OCI-LY1 (cell line): ENCODE data around the gene RNF141.

Experiments
- H2AFZ ChIP-seq: fragments of 200-600 bp; sonication (generic), shearing (Covaris generic); 2 replicates; pipeline ENCODE4 v1.6.0; 2014; ENCODE audit warnings: antibody characterized with exemption, mild to moderate bottlenecking, low read length
- H3F3A ChIP-seq: fragments of 200-600 bp; sonication (generic), shearing (Covaris generic); 2 replicates; pipeline ENCODE4 v1.6.0; 2014; ENCODE audit warnings: mild to moderate bottlenecking, antibody characterized with exemption, low read length, moderate library complexity; ENCODE audit not compliant: insufficient read depth
- H3K27ac ChIP-seq: fragments of 200-600 bp; sonication (generic); 2 replicates; pipeline ENCODE4 v1.5.1; 2014; ENCODE audit warnings: low read length, mixed run types, mild to moderate bottlenecking, low read depth; ENCODE audit not compliant: poor library complexity, severe bottlenecking
- H3K27me3 ChIP-seq: fragments of 200-600 bp; sonication (generic); 2 replicates; pipeline ENCODE4 v1.6.0; 2014; ENCODE audit warnings: antibody characterized with exemption, mild to moderate bottlenecking, low read length, moderate library complexity; ENCODE audit not compliant: insufficient read depth
- H3K36me3 ChIP-seq: fragments of 200-600 bp; sonication (generic); 2 replicates; pipeline ENCODE4 v1.6.1; 2014; ENCODE audit warnings: mild to moderate bottlenecking, antibody characterized with exemption, low read length, moderate library complexity, mixed read lengths; ENCODE audit not compliant: insufficient read depth
- H3K4me1 ChIP-seq: fragments of 200-600 bp; sonication (generic); 2 replicates; pipeline ENCODE4 v1.5.1; 2014; ENCODE audit warnings: mild to moderate bottlenecking, low read length, moderate library complexity; ENCODE audit not compliant: insufficient read depth, severe bottlenecking
- H3K4me2 ChIP-seq: fragments of 200-600 bp; sonication (generic), shearing (Covaris generic); 2 replicates; pipeline ENCODE4 v1.6.1; 2014; ENCODE audit warnings: low read length
- H3K4me3 ChIP-seq: fragments of 200-600 bp; sonication (generic); 2 replicates; pipeline ENCODE4 v1.5.1; 2014; ENCODE audit warnings: low read length, low read depth, mild to moderate bottlenecking, mixed read lengths; ENCODE audit not compliant: poor library complexity, severe bottlenecking
- H3K79me2 ChIP-seq: fragments of 200-600 bp; shearing (Covaris generic); 2 replicates; pipeline ENCODE4 v1.6.1; 2016; ENCODE audit warnings: mixed run types, low read length, mixed read lengths; ENCODE audit not compliant: insufficient read depth
- H3K9ac ChIP-seq: fragments of 200-600 bp; sonication (generic), shearing (Covaris generic); 2 replicates; pipeline ENCODE4 v1.6.1; 2014; ENCODE audit warnings: mild to moderate bottlenecking, low read length, mixed read lengths
- H3K9me2 ChIP-seq: fragments of 200-600 bp; sonication (generic), shearing (Covaris generic); 2 replicates; pipeline ENCODE4 v1.6.1; 2014; ENCODE audit warnings: low read depth, mild to moderate bottlenecking, low read length, mixed read lengths
- H3K9me3 ChIP-seq: fragments of 200-600 bp; shearing (Covaris generic); 2 replicates; pipeline ENCODE4 v1.6.1; 2014; ENCODE audit warnings: low read length, mixed read lengths
- H4K20me1 ChIP-seq: fragments of 200-600 bp; sonication (generic), shearing (Covaris generic); 2 replicates; pipeline ENCODE4 v1.6.0; 2016; ENCODE audit warnings: mild to moderate bottlenecking, low read length; ENCODE audit not compliant: insufficient read depth
- EZH2 ChIP-seq: fragments of 200-600 bp; sonication (generic), shearing (Covaris generic); IDR thresholded peaks from 2 replicates; pipeline ENCODE4 v1.8.0; 2017; ENCODE audit warnings: borderline replicate concordance, mixed run types, mild to moderate bottlenecking, antibody characterized with exemption, low read length, moderate library complexity, mixed read lengths
- TF ChIP-seq, protein P1 (sequence below): fragments of 200-600 bp; sonication (generic), shearing (Covaris generic); IDR thresholded peaks from 2 replicates; pipeline ENCODE4 v1.5.1; 2017; ENCODE audit warnings: mild to moderate bottlenecking, antibody characterized with exemption, low read length, moderate library complexity, mixed read lengths

Gene RNF141

DNA sequence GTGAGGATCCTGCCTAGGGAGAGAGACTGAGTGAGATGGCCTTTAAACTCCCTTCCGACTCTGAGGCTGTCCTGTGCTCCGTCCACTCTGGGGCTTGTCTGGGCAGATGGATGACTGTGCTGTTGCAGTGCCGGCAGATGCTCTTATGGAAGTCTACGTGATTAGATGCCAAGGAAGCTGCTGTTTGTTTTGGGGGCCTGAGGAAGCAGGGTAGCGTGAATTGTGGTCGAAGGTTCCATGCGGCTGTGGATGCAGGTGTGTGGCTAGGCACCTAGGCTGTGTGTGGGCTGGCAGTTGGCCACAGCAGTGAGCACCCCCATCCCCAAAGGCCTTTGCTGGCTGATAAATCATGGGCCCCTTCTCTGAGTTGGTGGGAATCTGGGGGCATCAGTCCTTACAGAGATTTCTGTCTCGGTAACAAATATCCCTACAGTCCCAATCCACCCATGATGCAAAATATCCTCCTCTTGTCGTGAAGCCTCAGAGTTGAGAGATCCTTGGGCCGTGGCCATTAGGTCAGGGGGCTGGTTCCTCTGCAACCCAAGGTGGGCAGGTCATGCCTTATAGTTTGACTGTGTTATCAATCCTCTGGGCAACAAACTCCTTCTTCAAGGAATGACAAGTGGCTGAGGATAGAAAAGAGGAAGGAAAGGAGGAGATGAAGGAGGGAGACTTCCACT lies 54.7 kb downstream of the RNF141 start:
- Histone ChIP-seq H3K4me2 (no peak overlapping the region), H3K27ac (no peak overlapping the region), H3F3A (no peaks in the 10 kb centered on the region), H3K79me2 (no peaks in the 10 kb centered on the region), H3K9ac (no peak overlapping the region), H3K4me3 (no peak overlapping the region), H4K20me1 (no peaks in the 10 kb centered on the region), H3K27me3 (no peaks in the 10 kb centered on the region), H3K4me1 (peaks cover 15% of the 10 kb centered on the region), H3K9me2 (no peaks in the 10 kb centered on the region), H3K9me3 (no peaks in the 10 kb centered on the region), H2AFZ (no peak overlapping the region), H3K36me3 (peaks cover 59% of the 10 kb centered on the region)
- TF ChIP-seq, protein P1, sequence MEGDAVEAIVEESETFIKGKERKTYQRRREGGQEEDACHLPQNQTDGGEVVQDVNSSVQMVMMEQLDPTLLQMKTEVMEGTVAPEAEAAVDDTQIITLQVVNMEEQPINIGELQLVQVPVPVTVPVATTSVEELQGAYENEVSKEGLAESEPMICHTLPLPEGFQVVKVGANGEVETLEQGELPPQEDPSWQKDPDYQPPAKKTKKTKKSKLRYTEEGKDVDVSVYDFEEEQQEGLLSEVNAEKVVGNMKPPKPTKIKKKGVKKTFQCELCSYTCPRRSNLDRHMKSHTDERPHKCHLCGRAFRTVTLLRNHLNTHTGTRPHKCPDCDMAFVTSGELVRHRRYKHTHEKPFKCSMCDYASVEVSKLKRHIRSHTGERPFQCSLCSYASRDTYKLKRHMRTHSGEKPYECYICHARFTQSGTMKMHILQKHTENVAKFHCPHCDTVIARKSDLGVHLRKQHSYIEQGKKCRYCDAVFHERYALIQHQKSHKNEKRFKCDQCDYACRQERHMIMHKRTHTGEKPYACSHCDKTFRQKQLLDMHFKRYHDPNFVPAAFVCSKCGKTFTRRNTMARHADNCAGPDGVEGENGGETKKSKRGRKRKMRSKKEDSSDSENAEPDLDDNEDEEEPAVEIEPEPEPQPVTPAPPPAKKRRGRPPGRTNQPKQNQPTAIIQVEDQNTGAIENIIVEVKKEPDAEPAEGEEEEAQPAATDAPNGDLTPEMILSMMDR, result no peak
- TF ChIP-seq EZH2, result no peak

DNA sequence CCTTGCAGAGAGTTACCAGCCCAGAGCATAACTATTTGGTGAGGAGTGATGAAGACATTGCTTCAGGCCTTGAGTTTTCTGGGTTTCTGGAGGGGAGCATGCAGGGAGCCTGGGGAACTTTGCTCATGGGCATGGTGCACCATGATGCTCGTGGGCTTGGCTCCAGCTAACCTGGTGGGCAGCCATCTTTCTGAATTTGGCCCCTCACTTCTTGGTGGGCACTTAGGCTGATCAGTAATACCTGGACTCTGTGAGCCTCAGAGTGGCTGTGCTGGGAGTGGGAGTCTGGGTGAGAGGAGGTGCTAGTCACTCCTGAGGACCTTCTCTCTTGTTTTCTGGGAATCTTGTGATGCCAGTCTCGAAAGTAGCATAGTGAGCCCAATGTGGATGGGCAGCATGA lies 55.3 kb downstream of the RNF141 start:
- H3K4me1 ChIP-seq, result peaks cover 15% of the 10 kb centered on the region
- no peaks in the 10 kb centered on the region for H3K79me2 ChIP-seq
- no peak overlapping the region for H3K27ac ChIP-seq
- no peak overlapping the region for H3K4me3 ChIP-seq
- H2AFZ ChIP-seq, result no peak overlapping the region
- H3K4me2 ChIP-seq, result no peak overlapping the region
- no peaks in the 10 kb centered on the region for H4K20me1 ChIP-seq
- H3K9me2 ChIP-seq, result no peaks in the 10 kb centered on the region
- peaks cover 59% of the 10 kb centered on the region for H3K36me3 ChIP-seq
- no peaks in the 10 kb centered on the region for H3F3A ChIP-seq
- TF ChIP-seq EZH2, result no peak
- TF ChIP-seq, protein P1, result no peak
- no peak overlapping the region for H3K9ac ChIP-seq
- H3K27me3 ChIP-seq, result no peaks in the 10 kb centered on the region
- no peaks in the 10 kb centered on the region for H3K9me3 ChIP-seq

DNA sequence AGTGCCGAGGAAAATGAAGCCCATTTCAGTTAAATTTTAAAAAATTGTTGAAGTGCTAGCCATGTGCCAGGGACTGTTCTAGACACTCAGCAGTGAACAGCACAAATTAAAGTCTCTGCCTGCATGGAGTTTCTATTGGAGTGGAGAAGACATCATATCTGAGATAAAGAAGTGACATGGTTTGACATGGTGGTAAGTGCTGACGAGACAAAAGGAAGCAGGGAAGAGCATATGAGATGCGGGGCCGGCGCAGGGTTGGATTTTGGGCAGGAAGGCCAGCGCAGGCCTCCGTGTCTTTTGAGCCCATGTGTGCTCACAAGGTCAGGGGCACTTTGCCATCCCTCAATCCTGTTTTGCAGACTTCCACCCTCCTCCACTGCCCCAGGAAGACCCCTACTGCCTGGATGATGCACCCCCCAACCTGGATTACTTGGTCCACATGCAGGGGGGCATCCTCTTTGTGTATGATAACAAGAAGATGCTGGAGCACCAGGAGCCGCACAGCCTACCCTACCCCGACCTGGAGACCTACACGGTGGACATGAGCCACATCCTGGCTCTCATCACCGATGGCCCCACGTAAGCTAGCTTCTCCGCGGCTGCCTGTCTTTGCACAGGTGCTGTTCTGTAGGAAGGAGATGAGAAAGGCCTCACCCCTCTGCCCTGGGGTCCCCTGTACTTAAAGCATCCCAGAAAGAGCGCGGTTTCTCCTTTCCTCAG lies 56.4 kb downstream of the RNF141 start:
- no peak overlapping the region for H2AFZ ChIP-seq
- no peaks in the 10 kb centered on the region for H3K79me2 ChIP-seq
- no peaks in the 10 kb centered on the region for H4K20me1 ChIP-seq
- no peaks in the 10 kb centered on the region for H3K27me3 ChIP-seq
- TF ChIP-seq, protein P1, result no peak
- TF ChIP-seq EZH2, result no peak
- H3K9me2 ChIP-seq, result no peaks in the 10 kb centered on the region
- peaks cover 15% of the 10 kb centered on the region for H3K4me1 ChIP-seq
- H3K36me3 ChIP-seq, result peaks cover 54% of the 10 kb centered on the region; the same call in 1 of the 2 replicates
- H3K9me3 ChIP-seq, result no peaks in the 10 kb centered on the region
- no peaks in the 10 kb centered on the region for H3F3A ChIP-seq
- H3K9ac ChIP-seq, result no peak overlapping the region
- H3K4me3 ChIP-seq, result no peak overlapping the region
- no peak overlapping the region for H3K27ac ChIP-seq
- no peak overlapping the region for H3K4me2 ChIP-seq
